Frontal cortex (tissue), 4 donors: ENCODE data around the gene AR. TPM values are rescaled to one million over a fixed set of nuclear protein-coding genes. Genes with fewer than 3 reads are reported as not detected.

ENCODE experiments used
- DNase-seq, 2 donors: peaks; one replicate each; pipeline ENCODE4 v3.0.0; 2012; ENCODE audit warnings: low spot score in 2 of 2
- FAIRE-seq: peaks from 2 replicates; lab custom pipeline; 2012; peaks lifted over from hg19 to GRCh38; lab: Jason Lieb, UNC
- total RNA-seq: library from RNA; depleted of rRNA; stranded (reverse); fragments of >200 nt; gene quantifications from one replicate; pipeline ENCODE4 v1.2.3, GENCODE V29; 2014
- donor health status: control.
- donor health status: control.
- donor health status: control.

Gene AR
- total RNA-seq, 1 donor from 2014 or later: 0.41 TPM

DNA sequence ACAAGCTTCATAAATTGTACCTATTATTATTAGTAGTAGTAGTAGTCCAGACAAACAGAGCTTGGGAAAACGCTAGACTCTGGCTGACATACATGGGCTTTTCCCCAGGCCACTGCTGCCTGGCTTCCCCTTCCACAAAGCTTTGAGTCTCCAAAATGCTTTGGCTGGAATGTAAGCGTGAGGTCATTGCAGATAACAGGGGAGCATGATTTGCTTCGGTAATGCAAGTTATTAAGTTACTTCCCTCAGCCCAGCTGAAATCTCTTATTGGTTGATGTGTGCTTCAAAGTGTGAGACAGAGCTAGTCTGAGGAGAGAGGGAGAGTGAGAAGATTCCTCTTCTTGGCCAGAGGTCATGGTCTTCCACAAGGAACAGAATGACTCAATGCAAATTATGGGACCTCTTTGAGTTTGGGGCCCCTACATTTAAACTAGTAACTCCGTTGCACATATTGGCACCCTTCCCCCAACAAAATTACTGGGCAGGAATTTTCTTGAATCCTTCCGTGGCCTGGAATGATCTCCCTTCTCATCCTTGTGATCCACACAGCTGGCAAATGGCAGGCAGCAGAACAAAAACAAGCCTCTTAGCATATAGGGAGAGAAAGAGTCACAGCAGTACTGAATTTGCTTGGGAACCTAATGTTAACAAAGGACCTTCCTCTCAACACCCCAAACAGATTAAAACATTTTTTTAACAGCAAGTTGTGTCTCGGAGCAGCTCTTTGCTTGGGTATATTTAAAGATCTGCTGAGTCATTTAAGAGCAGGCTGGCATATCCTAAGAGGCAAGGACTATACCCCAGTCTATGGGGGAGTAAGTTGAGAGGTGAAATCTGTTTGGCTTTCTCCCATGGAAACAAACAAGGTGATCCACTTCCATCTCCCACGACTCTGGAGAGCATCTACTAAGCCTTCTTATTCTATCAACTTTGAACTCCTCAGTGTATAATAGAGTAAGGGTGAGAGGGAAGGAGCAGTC is 19.9 kb downstream of the AR start:
- no peak for DNase-seq
- FAIRE-seq: no peak

- FAIRE-seq (no peak), DNase-seq (no peak)
Observed at GRCh38 chrX:67564475-67564874, 20.7 kb downstream of the AR start.

DNA sequence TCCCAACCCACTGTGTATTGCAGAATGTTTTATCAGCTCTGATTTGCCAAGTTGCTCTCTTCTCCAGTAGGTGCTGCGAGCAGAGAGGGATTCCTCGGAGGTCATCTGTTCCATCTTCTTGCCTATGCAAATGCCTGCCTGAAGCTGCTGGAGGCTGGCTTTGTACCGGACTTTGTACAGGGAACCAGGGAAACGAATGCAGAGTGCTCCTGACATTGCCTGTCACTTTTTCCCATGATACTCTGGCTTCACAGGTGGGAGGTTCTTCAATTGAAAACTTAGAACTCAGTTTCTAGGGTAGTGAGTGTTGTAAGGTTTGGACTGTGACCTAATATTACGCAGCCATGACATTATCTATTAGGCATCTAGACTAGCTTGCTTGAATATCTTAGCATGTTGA is 24.9 kb downstream of the AR start:
- FAIRE-seq (no peak), DNase-seq (no peak)

GRCh38 chrX:67570839-67571238 is 27.0 kb downstream of the AR start:
- FAIRE-seq: no peak

DNA sequence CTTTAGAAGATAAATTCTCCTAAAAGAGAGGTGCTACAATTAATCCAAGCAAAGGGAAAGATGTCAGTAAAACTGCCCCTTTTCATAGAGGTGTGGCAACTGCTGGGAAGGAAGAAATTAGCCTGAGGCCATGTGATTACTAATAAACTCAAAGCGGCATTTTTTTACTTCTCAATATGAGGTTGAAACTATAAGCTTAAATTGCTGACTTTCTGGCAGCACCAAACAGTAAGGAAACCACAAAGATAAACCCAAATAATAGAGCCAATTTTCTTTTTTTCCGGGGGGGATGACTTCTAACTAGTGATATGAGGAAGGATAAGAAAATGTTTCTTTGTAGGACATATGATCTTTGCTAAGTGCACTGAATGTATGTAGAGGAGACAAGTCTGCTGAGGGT is 30.9 kb downstream of the AR start:
- FAIRE-seq (no peak), DNase-seq (no peak)

More at GRCh38 chrX:67570839-67571238, 27.0 kb downstream of the AR start:
- no peak for DNase-seq

DNA sequence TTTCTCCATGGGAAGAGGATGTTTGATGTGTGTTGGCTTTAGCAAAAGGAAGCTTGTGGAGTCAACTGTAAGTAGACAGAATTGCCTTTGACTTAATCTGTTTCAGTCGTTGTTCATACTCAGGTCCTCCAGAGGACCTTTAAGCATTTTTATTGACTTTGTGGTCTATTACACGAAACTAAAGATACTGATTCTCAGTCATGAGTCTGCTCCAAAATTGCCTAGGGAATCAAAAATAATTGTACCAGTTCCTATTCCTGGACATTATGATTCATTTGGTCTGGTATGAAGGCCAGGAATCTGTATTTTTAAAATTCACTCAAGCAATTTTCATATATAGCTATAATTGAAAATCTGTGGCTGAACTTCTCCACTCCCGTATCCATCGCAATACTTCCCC is 38.6 kb downstream of the AR start:
- FAIRE-seq: no peak

GRCh38 chrX:67583171-67583570 is 39.4 kb downstream of the AR start:
- FAIRE-seq (no peak), DNase-seq (no peak)

More for the DNA sequence above, 38.6 kb downstream of the AR start:
- DNase-seq: no peak

DNA sequence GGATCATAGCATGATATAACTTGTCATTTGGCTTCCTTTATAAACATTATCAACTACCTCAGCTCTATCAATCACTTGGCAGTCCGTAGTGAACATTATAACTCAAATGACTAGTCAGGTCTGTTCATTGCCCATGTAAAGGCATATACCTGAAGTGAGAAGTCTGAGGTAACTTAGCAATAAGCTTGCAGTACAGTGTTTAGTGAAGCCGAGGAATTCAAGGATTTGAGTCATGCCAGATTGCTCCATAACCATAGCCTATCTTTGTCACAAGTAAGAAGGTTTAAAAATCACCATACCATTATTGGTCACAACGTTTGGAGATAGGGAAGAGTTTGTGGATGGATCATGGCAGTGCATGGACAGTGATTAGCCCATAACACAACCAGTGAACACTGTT is 41.6 kb downstream of the AR start:
- FAIRE-seq: no peak
- no peak for DNase-seq

DNA sequence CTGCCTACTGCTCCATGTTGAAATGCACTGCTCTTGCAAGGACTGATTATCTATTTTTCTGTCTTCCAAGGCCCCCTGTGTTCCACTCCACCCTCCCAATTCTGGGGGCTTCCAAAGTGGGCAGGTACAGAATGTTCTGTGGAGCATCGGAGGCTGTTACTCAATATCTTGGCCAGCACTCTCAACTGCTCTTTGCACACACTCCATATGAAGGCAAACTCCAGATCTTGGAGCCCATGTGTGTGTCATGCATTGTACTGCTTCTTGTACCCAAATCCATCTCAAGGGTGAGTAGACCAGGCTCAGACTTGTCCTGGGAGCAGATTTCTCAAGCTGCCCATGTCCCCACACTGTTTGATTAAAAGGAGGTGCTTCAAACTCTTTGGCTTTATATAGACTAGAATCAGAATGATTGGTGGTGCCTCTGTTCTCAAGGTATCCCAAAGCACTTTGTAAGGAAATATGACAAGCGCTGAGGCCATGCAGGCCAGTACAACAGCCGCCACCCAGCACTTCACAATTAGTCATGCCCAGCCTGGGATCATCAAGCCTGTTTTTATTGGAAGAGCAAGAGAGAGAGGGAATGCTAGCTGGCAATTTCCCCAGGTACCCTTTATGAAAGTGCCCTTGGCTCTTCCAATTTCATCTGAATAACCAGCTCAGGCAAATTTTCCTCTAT is 44.3 kb downstream of the AR start:
- DNase-seq: no peak
- FAIRE-seq: no peak

GRCh38 chrX:67596839-67597790 is 53.3 kb downstream of the AR start:
- FAIRE-seq (no peak), DNase-seq (no peak)

DNA sequence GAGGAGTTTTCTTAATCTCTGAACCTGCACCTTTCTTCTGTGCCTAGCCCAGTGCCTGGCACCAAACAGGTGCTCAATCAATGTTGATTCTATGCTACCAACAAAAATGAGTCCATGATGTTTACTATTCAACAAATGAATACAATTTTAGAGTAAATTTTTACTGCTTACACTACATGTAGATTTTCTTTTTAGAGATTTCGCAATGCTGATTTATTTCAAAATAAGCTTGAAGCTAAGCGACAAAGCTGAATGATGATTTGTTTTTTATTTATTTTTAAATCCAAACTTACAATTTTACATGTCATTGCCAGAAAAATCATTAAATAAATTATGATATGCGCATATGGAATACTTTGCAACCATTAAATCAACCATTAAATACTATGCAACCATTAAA is 55.7 kb downstream of the AR start:
- DNase-seq (no peak), FAIRE-seq (no peak)

- FAIRE-seq: no peak
- DNase-seq: no peak
Observed at GRCh38 chrX:67601771-67602170, 58.0 kb downstream of the AR start.

- no peak for FAIRE-seq
- no peak for DNase-seq
Observed at GRCh38 chrX:67604979-67605703, 61.3 kb downstream of the AR start.

- FAIRE-seq (no peak), DNase-seq (no peak)
Observed at GRCh38 chrX:67607466-67607865, 63.6 kb downstream of the AR start.

GRCh38 chrX:67610282-67610681 is 66.5 kb downstream of the AR start:
- FAIRE-seq (no peak), DNase-seq (no peak)

DNA sequence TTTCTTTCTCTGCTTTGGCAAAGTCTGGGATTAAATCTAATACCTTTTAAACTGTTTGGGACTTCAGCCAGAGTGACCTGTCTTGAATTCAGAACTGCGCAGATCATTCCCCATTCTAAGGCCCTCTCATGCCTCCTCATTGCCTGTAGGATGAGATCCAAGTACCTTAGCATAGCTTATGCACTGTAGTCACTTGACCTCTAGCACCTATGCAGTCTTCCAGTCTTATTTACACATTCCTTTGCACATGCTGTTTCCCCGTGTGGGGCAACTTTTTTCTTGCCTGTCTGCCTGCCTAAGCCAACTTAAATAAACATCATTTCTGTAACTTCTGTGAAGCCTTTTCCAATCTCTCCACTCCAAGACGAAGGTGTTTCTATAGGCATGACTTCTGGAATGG is 68.4 kb downstream of the AR start:
- no peak for DNase-seq

GRCh38 chrX:67613366-67613765 is 69.5 kb downstream of the AR start:
- no peak for DNase-seq
- no peak for FAIRE-seq

More for the DNA sequence above, 68.4 kb downstream of the AR start:
- no peak for FAIRE-seq

DNA sequence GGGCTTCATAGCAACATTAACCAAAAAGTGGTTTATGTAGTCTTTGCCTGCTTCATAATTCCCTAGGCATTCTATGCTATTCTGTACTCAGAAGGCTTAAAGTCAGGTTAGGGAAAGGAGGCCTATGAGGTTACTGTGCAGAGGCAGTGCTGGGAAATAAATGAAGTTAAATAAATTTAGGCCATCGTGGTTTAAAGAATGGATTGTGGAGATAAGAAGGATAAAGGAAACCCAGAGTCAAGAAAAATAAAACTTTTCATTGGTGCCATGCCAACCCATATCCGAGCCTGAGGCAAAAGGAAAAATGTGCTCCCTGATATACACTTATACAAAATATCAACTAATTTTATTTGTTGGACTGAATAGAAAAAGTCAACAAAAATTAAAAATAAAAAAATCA is 70.2 kb downstream of the AR start:
- DNase-seq (no peak), FAIRE-seq (no peak)

DNA sequence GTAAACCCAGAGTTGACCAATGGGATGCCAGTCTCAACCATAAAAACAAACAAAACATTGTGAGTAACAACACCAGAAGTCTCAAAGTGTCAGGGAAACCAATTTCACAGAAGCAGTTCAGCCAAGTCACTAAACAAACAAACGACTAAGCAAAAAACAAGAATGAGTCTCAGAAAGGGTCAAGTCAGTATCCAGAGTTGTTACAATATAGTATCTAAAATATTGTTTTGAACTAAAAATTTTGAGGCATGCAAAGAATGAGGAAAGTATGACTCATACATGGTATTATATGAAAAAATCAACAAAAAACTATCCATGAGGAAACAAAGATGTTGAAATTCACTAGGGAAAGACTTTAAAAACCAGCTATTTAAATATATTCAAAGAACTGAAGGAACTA is 70.6 kb downstream of the AR start:
- no peak for FAIRE-seq
- DNase-seq: no peak
